Mucosa of descending colon (tissue), 3 donors: ENCODE data around the gene RIPPLY3. TPM values are rescaled to one million over a fixed set of nuclear protein-coding genes. Genes with fewer than 3 reads are reported as not detected.

Experiments used
- ATAC-seq: fragments of 200-7000 bp; cut with Tn5 transposase; one replicate; pipeline ENCODE4 v1.9.1; 2020; ENCODE audit warnings: mild to moderate bottlenecking, moderate library complexity
- DNase-seq, 3 donors: peaks; one replicate each; pipeline ENCODE4 v3.0.0-alpha.2; 2020
- H3K36me3 ChIP-seq: fragments of 200-600 bp; one replicate; pipeline ENCODE4 v1.8.0; 2021; ENCODE audit warnings: low read depth, mild to moderate bottlenecking
- H3K4me1 ChIP-seq: fragments of 200-600 bp; one replicate; pipeline ENCODE4 v1.8.0; 2021; ENCODE audit warnings: low read depth, mild to moderate bottlenecking
- H3K4me3 ChIP-seq: fragments of 200-600 bp; one replicate; pipeline ENCODE4 v1.8.0; 2021; ENCODE audit warnings: mild to moderate bottlenecking
- H3K9me3 ChIP-seq: fragments of 200-600 bp; one replicate; pipeline ENCODE4 v1.8.0; 2021; ENCODE audit warnings: mild to moderate bottlenecking
- intact Hi-C, 2 donors: fragments of 100-400 bp; cut with DNase I in 1 of 2; cut with micrococcal nuclease in 1 of 2; formaldehyde crosslinking; loops; one replicate each; pipeline versions ENCODE4 v1.11.0 to v1.11.1; 2022; cut with DNase I, micrococcal nuclease
- total RNA-seq, 3 donors: library from RNA; stranded (reverse); fragmentation: NEBNext Ultra II Directional in 2 of 3; extraction: Animal tissue kit (Norgen Biotek cat#: 25700) in 2 of 3; gene quantifications; one replicate each; pipeline versions ENCODE4 v1.2.1 to v1.2.4, GENCODE V29; 2021 to 2023
- TF ChIP-seq, protein P1 (sequence below): fragments of 200-600 bp; IDR thresholded peaks from one replicate; pipeline ENCODE4 v1.8.0; 2022; ENCODE audit warnings: antibody characterized with exemption, mild to moderate bottlenecking
- donor health status: DM: no; HTN: no; CAD: no; lungs with moderate emphysema.
- donor health status: DM: no; HTN: no; CAD: no.
- donor health status: DM: no; HTN: yes; CAD: no.

RIPPLY3 gene
- total RNA-seq, 3 donors from 2014 or later = not detected

DNA sequence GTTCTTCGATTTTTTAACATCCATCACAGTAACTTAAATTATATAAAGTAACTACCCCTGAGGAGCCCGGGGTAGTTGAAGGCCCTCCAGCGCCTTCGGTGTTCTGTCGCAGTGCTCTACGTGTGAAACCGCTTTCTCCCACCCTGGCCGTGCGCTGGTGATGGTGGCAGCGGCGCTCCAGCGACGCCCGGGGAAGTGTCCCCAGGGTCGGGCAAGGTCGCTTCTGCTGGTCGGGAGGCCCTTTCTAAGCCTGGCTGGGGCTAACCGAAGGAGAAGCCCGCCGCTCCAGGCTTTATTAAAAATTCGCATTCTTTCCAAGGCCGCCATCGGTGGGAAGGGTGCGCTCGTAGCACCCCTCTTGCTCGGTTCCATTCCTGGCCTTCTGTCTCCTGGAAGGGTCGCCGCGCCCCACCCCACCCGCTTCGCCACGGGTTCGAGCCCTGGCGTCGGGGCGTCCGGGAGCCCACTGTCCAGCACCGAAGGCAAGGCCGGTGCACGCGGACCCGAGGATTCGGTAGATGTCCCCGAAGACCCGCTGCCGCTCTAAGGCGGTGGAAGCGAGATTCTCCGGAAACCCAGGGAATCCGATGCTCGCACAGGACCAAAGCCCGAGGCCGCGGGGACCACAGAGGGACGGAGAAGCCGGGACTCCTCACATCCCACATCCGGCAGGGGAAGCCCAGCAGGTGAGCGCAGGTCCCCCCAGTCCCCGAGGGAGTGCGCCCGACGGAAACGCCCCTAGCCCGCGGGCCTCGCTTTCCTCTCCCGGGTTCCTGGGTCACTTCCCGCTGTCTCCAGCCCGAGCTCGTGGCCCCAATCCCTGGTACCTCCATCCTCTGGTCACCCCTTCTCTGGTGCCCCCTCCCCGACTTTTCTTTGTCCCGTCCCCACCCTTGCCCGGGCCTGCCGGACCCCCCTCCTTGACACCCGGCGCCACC, 685 bp upstream of the RIPPLY3 start:
- TF ChIP-seq, protein P1, sequence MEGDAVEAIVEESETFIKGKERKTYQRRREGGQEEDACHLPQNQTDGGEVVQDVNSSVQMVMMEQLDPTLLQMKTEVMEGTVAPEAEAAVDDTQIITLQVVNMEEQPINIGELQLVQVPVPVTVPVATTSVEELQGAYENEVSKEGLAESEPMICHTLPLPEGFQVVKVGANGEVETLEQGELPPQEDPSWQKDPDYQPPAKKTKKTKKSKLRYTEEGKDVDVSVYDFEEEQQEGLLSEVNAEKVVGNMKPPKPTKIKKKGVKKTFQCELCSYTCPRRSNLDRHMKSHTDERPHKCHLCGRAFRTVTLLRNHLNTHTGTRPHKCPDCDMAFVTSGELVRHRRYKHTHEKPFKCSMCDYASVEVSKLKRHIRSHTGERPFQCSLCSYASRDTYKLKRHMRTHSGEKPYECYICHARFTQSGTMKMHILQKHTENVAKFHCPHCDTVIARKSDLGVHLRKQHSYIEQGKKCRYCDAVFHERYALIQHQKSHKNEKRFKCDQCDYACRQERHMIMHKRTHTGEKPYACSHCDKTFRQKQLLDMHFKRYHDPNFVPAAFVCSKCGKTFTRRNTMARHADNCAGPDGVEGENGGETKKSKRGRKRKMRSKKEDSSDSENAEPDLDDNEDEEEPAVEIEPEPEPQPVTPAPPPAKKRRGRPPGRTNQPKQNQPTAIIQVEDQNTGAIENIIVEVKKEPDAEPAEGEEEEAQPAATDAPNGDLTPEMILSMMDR = no peak
- no peak for ATAC-seq
- Histone ChIP-seq H3K4me3 (no peak overlapping the region), H3K4me1 (peaks cover 8% of the 10 kb centered on the region), H3K36me3 (no peaks in the 10 kb centered on the region), H3K9me3 (no peaks in the 10 kb centered on the region)
- no peak for DNase-seq
- intact Hi-C loops = no loop called here

DNA sequence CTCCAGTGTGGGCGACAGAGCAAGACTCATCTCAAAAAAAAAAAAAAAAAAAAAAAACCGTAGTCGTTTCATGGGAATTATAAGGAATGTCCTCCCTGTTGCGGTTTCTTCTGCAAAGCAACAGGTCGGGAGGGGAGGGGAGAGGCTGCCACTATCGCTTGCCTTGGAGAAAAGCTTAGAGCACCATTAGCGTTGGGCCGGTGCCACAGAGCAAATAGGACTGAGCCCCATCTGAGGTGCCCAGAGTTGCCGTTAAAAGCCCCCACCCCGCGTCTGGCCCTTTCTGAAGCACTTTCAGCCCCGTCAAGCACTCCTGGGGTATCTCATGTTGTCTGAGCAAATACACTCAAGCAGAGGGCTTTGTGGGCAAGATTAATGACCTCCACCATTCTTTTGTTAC, 2.2 kb downstream of the RIPPLY3 start:
- ATAC-seq (no peak), DNase-seq (no peak)
- Histone ChIP-seq H3K4me3 (no peak overlapping the region), H3K36me3 (no peaks in the 10 kb centered on the region), H3K9me3 (no peaks in the 10 kb centered on the region), H3K4me1 (peaks cover 8% of the 10 kb centered on the region)
- TF ChIP-seq, protein P1 = no peak
- intact Hi-C loops = no loop called here

DNA sequence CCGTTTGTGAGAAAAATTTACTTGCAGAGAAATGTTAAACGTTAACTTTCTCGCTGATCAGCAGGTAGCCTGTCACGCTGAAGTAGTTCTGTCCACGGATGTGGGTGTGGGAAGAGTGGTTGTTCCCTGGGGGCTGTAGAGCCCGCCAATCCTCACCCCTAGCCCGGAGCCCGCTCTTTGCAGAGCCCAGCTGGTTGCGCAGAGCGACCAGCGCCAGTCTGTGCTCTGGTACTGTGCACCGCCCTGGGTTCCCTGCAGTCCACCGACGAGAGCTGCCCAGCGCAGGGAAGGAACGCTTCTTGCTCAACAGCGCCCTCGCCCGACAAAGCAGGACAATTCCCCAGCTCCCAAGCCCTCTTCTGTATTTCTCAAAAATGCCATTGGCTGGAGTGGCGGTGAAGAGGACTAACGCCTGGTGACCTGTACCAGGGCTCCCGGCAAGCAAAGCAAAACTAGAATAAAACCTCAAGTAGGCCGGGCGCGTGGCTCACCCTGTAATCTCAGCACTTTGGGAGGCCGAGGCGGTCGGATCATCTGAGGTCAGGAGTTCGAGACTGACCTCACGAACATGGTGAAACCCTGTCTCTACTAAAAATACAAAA, 3.3 kb downstream of the RIPPLY3 start:
- Histone ChIP-seq H3K9me3 (no peaks in the 10 kb centered on the region), H3K36me3 (no peaks in the 10 kb centered on the region), H3K4me3 (no peak overlapping the region), H3K4me1 (peaks cover 8% of the 10 kb centered on the region)
- peak; percentile 99 for ATAC-seq
- peak; percentile 82 to 92 (median 85) for DNase-seq
- TF ChIP-seq, protein P1 = peak; percentile 87
- intact Hi-C loops = no loop called here

DNA sequence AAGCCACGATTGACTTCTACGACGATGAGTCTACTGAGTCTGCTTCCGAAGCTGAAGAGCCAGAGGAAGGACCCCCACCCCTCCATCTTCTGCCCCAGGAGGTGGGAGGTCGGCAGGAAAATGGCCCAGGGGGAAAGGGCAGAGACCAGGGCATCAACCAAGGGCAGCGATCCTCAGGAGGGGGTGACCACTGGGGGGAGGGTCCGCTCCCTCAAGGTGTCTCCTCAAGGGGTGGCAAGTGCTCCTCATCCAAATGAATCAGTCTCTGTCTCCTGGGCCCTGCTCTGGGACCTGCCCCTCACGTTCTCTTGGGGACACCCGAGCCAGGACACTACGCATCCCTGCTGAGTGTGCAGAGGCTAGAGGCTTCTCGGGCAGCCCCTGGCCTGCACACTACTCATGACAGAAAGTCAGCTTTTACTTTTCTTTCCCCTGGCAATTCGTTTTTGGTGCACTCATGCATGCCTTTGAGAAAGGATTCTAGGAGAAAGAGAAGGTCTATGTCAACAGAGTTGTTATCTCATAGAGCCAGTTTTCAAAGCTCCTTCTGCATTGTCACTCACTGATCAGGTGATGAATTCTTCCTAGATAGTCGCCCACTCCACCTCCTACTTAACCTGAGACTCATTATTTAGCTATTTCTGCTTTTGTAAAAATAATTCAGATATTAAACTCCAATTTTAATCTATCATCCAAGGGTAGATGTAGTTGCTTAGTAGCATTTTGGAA, 11.6 kb downstream of the RIPPLY3 start:
- no peak overlapping the region for H3K4me3 ChIP-seq
- no peak for ATAC-seq
- no peaks in the 10 kb centered on the region for H3K4me1 ChIP-seq
- H3K36me3 ChIP-seq = no peaks in the 10 kb centered on the region
- H3K9me3 ChIP-seq = no peaks in the 10 kb centered on the region
- intact Hi-C loops = no loop called here
- no peak for DNase-seq
- TF ChIP-seq, protein P1 = no peak

DNA sequence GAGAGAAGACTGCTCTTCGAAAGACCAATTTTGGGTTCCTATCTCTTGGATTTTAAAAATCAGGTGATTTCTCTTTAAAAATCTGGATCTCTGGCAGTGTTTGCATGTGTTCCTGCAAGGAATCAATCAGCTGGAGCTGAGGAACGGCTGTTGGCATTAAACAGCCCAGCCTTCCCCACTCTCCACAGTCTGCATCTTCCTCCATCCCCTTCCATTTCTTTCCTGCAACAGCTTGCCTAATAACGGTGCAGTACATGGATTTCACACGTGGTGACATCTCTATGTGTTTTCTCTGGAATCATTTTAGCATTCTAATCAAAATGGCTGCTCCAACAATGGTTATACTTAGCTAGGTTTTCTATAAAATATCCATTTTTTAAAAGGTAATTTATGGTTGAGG, 20.0 kb downstream of the RIPPLY3 start:
- intact Hi-C loops = no loop called here
- ATAC-seq = no peak
- no peak for DNase-seq
- TF ChIP-seq, protein P1 = no peak
- Histone ChIP-seq H3K4me1 (no peaks in the 10 kb centered on the region), H3K4me3 (no peak overlapping the region), H3K9me3 (no peaks in the 10 kb centered on the region), H3K36me3 (no peaks in the 10 kb centered on the region)
